Lower lobe of right lung (tissue), 2 donors: Measurements from ENCODE around the gene DHX35. TPM values are rescaled to one million over a fixed set of nuclear protein-coding genes. Genes with fewer than 3 reads are reported as not detected.
A peak's percentile ranks its signal among the peaks of the same experiment; 100 is the strongest.

Source experiments
- ATAC-seq, 2 donors: fragments of 200-7000 bp; cut with Tn5 transposase; one replicate each; pipeline ENCODE4 v1.9.1; 2020 to 2022; ENCODE audit warnings: mild to moderate bottlenecking in 2 of 2, moderate library complexity in 2 of 2
- DNase-seq: peaks from one replicate; pipeline ENCODE4 v3.0.0-alpha.2; 2020
- H3K27ac ChIP-seq: fragments of 200-600 bp; one replicate; pipeline ENCODE4 v1.8.0; 2022
- H3K27me3 ChIP-seq: fragments of 200-600 bp; one replicate; pipeline ENCODE4 v1.8.0; 2022; ENCODE audit warnings: low read depth
- H3K36me3 ChIP-seq: fragments of 200-600 bp; one replicate; pipeline ENCODE4 v1.8.0; 2022; ENCODE audit warnings: mild to moderate bottlenecking
- H3K4me1 ChIP-seq: fragments of 200-600 bp; one replicate; pipeline ENCODE4 v1.8.0; 2022
- H3K4me3 ChIP-seq: fragments of 200-600 bp; one replicate; pipeline ENCODE4 v1.8.0; 2022; ENCODE audit warnings: mild to moderate bottlenecking
- H3K9me3 ChIP-seq: fragments of 200-600 bp; one replicate; pipeline ENCODE4 v1.8.0; 2022
- CTCF ChIP-seq: fragments of 200-600 bp; IDR thresholded peaks from one replicate; pipeline ENCODE4 v1.8.0; 2022; ENCODE audit warnings: antibody characterized with exemption, mild to moderate bottlenecking
- intact Hi-C: fragments of 100-400 bp; cut with DNase I; formaldehyde crosslinking; loops from one replicate; pipeline ENCODE4 v1.11.0; 2022
- long read RNA-seq: library from polyadenylated mRNA; unstranded; transcript quantifications from one replicate; pipeline ENCODE4 v2.0.0, GENCODE V29; 2021
- total RNA-seq: library from RNA; stranded (reverse); fragmentation: NEBNext Ultra II Directional; extraction: Animal tissue kit (Norgen Biotek cat#: 25700); gene quantifications from one replicate; pipeline ENCODE4 v1.2.1, GENCODE V29; 2021
- donor health status: DM: no; HTN: yes; CAD: no; lungs with severe emphysema.

Gene DHX35
- total RNA-seq: 10.5 TPM
- long read RNA-seq, transcript DHX35-201 (22 exons, 3,325 nt): major isoform, 5 of 12 reads
- long read RNA-seq, partial matches to known transcripts: 4 of 12 reads
- long read RNA-seq, other reads (novel, unspliced or antisense): 2 of 12 reads

GRCh38 chr20:38962044-38962927 is at the start of gene DHX35:
Gene DHX35, plus strand, starts transcription at chr20:38962344. Its CDS starts 24 bp downstream, at chr20:38962368.
- Histone ChIP-seq H3K27me3 (no peaks in the 10 kb centered on the region), H3K4me1 (peaks cover 17% of the 10 kb centered on the region), H3K36me3 (no peaks in the 10 kb centered on the region), H3K27ac (peak within 1 kb of the TSS; percentile 92), H3K4me3 (peak within 1 kb of the TSS; percentile 99), H3K9me3 (no peaks in the 10 kb centered on the region)
- peak; percentile 99 for DNase-seq
- TF ChIP-seq CTCF: peak; percentile 19
- intact Hi-C loops: no loop called here
- ATAC-seq: peak; percentile 100

- no peak for TF ChIP-seq CTCF
- intact Hi-C loops: no loop called here
- no peak overlapping the region for H3K4me3 ChIP-seq
- no peaks in the 10 kb centered on the region for H3K4me1 ChIP-seq
- no peak for ATAC-seq
- H3K9me3 ChIP-seq: no peaks in the 10 kb centered on the region
- no peak for DNase-seq
- no peaks in the 10 kb centered on the region for H3K27me3 ChIP-seq
- H3K36me3 ChIP-seq: peaks cover 20% of the 10 kb centered on the region
- H3K27ac ChIP-seq: no peak overlapping the region
Observed at GRCh38 chr20:38915355-38915754, 46.8 kb upstream of the DHX35 start.

- Histone ChIP-seq H3K4me3 (no peak overlapping the region), H3K9me3 (no peaks in the 10 kb centered on the region), H3K36me3 (peaks cover 20% of the 10 kb centered on the region), H3K27me3 (no peaks in the 10 kb centered on the region), H3K27ac (no peak overlapping the region), H3K4me1 (no peaks in the 10 kb centered on the region)
- ATAC-seq: no peak
- intact Hi-C loops: no loop called here
- DNase-seq: no peak
- no peak for TF ChIP-seq CTCF
Observed at GRCh38 chr20:38917657-38918056, 44.5 kb upstream of the DHX35 start.

- ATAC-seq: no peak
- no peaks in the 10 kb centered on the region for H3K27me3 ChIP-seq
- peaks cover 20% of the 10 kb centered on the region for H3K36me3 ChIP-seq
- TF ChIP-seq CTCF: no peak
- no peak for DNase-seq
- H3K4me3 ChIP-seq: no peak overlapping the region
- H3K4me1 ChIP-seq: no peaks in the 10 kb centered on the region
- H3K9me3 ChIP-seq: no peaks in the 10 kb centered on the region
- intact Hi-C loops: no loop called here
- no peak overlapping the region for H3K27ac ChIP-seq
Observed at GRCh38 chr20:38918172-38918571, 44.0 kb upstream of the DHX35 start.

- no peaks in the 10 kb centered on the region for H3K4me1 ChIP-seq
- no peak overlapping the region for H3K27ac ChIP-seq
- H3K4me3 ChIP-seq: no peak overlapping the region
- no peak for TF ChIP-seq CTCF
- no peaks in the 10 kb centered on the region for H3K9me3 ChIP-seq
- peaks cover 20% of the 10 kb centered on the region for H3K36me3 ChIP-seq
- no peak for DNase-seq
- ATAC-seq: no peak
- no peaks in the 10 kb centered on the region for H3K27me3 ChIP-seq
- intact Hi-C loops: no loop called here
Observed at GRCh38 chr20:38919683-38920082, 42.5 kb upstream of the DHX35 start.
